Endothelial cell of umbilical vein (primary cell): ENCODE data around the gene PPP1R3F. TPM values are rescaled to one million over a fixed set of nuclear protein-coding genes. Genes with fewer than 3 reads are reported as not detected.

Experiments
- BruUV-seq: library from RNA; stranded (reverse); fragments of 400-500 nt; replicated peaks from 2 replicates; lab custom pipeline; 2021; lab: Mats Ljungman, UMichigan
- CTCF ChIA-PET: fragments of 300-600, 350-600 bp; sonication (Branson Sonifier 250); formaldehyde crosslinking; loops from one replicate; lab custom pipeline; 2021; ENCODE audit warnings: antibody characterized with exemption, inconsistent platforms; lab: Charles Lee
- POLR2A ChIA-PET: fragments of 300-600, 350-600 bp; sonication (Branson Sonifier 250); formaldehyde crosslinking; loops from one replicate; lab custom pipeline; 2021; ENCODE audit warnings: antibody characterized with exemption, inconsistent platforms; lab: Charles Lee
- DNase-seq: peaks from one replicate; pipeline ENCODE4 v3.0.0-alpha.2; 2011; ENCODE audit warnings: low read depth, low spot score
- FAIRE-seq: peaks from 2 replicates; lab custom pipeline; 2011; peaks lifted over from hg19 to GRCh38; lab: Jason Lieb, UNC
- H2AFZ ChIP-seq: 2 replicates; pipeline ENCODE4 v1.6.0; 2012; ENCODE audit warnings: low read depth, low read length, control low read depth, inconsistent platforms
- H3K27ac ChIP-seq: 2 replicates; pipeline ENCODE4 v1.5.1; 2011; ENCODE audit warnings: low read depth, mild to moderate bottlenecking, control low read depth, low read length, moderate library complexity; ENCODE audit not compliant: insufficient read depth
- H3K27me3 ChIP-seq, 2 experiments: 2 replicates each; pipeline versions ENCODE4 v1.6.0 to v1.6.1; 2011; ENCODE audit warnings: low read length in 2 of 2, mixed read lengths in 1 of 2; ENCODE audit not compliant: control insufficient read depth in 2 of 2, insufficient read depth in 2 of 2
- H3K36me3 ChIP-seq, 2 experiments: 2 replicates in 1 of 2; 3 replicates in 1 of 2; pipeline ENCODE4 v1.5.1; 2011; ENCODE audit warnings: low read length in 2 of 2, mild to moderate bottlenecking in 1 of 2, moderate library complexity in 1 of 2; ENCODE audit not compliant: control insufficient read depth in 2 of 2, insufficient read depth in 2 of 2; ENCODE audit errors: extremely low read depth in 1 of 2
- H3K4me1 ChIP-seq: 3 replicates; pipeline ENCODE4 v1.5.1; 2011; ENCODE audit warnings: mild to moderate bottlenecking, low read length; ENCODE audit not compliant: control insufficient read depth, insufficient read depth; ENCODE audit errors: extremely low read depth
- H3K4me2 ChIP-seq: 2 replicates; pipeline ENCODE4 v1.6.1; 2011; ENCODE audit warnings: low read length, control low read depth, mixed read lengths; ENCODE audit not compliant: insufficient read depth
- H3K4me3 ChIP-seq, 3 experiments: fragments of 200-600 bp in 1 of 3; sonication (generic), shearing (Covaris generic) in 1 of 3; replicated peaks in 1 of 3; 2 replicates each; pipeline ENCODE4 v1.5.1; 2011 to 2016; ENCODE audit warnings: control low read depth in 3 of 3, low read length in 3 of 3, mild to moderate bottlenecking in 2 of 3, inconsistent platforms in 1 of 3, low read depth in 1 of 3, moderate library complexity in 1 of 3; ENCODE audit not compliant: insufficient read depth in 1 of 3
- H3K79me2 ChIP-seq: 2 replicates; pipeline ENCODE4 v1.6.0; 2012; ENCODE audit warnings: low read length, inconsistent platforms; ENCODE audit not compliant: control insufficient read depth, insufficient read depth
- H3K9ac ChIP-seq: replicated peaks from 2 replicates; pipeline ENCODE3; 2011; ENCODE audit warnings: low read length, control low read depth; ENCODE audit not compliant: insufficient read depth; ENCODE audit errors: extremely low read depth
- H3K9me1 ChIP-seq: replicated peaks from 3 replicates; pipeline ENCODE4 v1.6.0; 2011; ENCODE audit warnings: mild to moderate bottlenecking, low read length; ENCODE audit not compliant: control insufficient read depth, insufficient read depth; ENCODE audit errors: extremely low read depth
- H3K9me3 ChIP-seq: replicated peaks from 2 replicates; pipeline ENCODE4 v1.5.1; 2012; ENCODE audit warnings: low read length, inconsistent platforms; ENCODE audit not compliant: control insufficient read depth, insufficient read depth
- H4K20me1 ChIP-seq: replicated peaks from 2 replicates; pipeline ENCODE3; 2011; ENCODE audit warnings: mild to moderate bottlenecking, low read length; ENCODE audit not compliant: control insufficient read depth, insufficient read depth; ENCODE audit errors: extremely low read depth
- CTCF ChIP-seq, 2 donors: IDR thresholded peaks; 1 replicate in 1 of 2; 2 replicates in 1 of 2; pipeline ENCODE4 v1.5.1; 2011; ENCODE audit warnings: low read length in 2 of 2, mild to moderate bottlenecking in 2 of 2, moderate library complexity in 2 of 2, control low read depth in 1 of 2, inconsistent platforms in 1 of 2, low read depth in 1 of 2; ENCODE audit not compliant: insufficient read depth in 1 of 2; ENCODE audit errors: extremely low read depth in 1 of 2
- EZH2 ChIP-seq: IDR thresholded peaks from 2 replicates; pipeline ENCODE4 v1.6.1; 2012; ENCODE audit warnings: borderline replicate concordance, low read depth, mild to moderate bottlenecking, moderate library complexity, low read length, inconsistent platforms; ENCODE audit not compliant: severe bottlenecking
- FOS ChIP-seq: IDR thresholded peaks from 2 replicates; pipeline ENCODE4 v1.6.1; 2011; ENCODE audit warnings: mild to moderate bottlenecking, low read length, moderate library complexity, borderline replicate concordance; ENCODE audit not compliant: insufficient read depth
- GATA2 ChIP-seq: IDR thresholded peaks from 2 replicates; pipeline ENCODE4 v1.7.0; 2011; ENCODE audit warnings: low read depth, mild to moderate bottlenecking, moderate library complexity, mixed read lengths, low read length; ENCODE audit not compliant: insufficient read length, insufficient read depth
- JUN ChIP-seq: IDR thresholded peaks from 2 replicates; pipeline ENCODE4 v1.6.1; 2011; ENCODE audit warnings: borderline replicate concordance, low read depth; ENCODE audit not compliant: insufficient read length, insufficient read depth
- MAX ChIP-seq: IDR thresholded peaks from 2 replicates; pipeline ENCODE4 v1.6.1; 2011; ENCODE audit not compliant: insufficient read depth, insufficient read length
- MYC ChIP-seq: IDR thresholded peaks from one replicate; pipeline ENCODE4 v1.6.1; 2011; ENCODE audit warnings: mild to moderate bottlenecking, low read depth, low read length
- POLR2A ChIP-seq: IDR thresholded peaks from 2 replicates; pipeline ENCODE4 v1.6.1; 2012; ENCODE audit warnings: low read depth, mild to moderate bottlenecking, control low read depth, low read length
- POLR2AphosphoS5 ChIP-seq: IDR thresholded peaks from 2 replicates; pipeline ENCODE4 v1.6.1; 2012; ENCODE audit warnings: low read depth, mild to moderate bottlenecking, control low read depth, low read length, moderate library complexity; ENCODE audit not compliant: insufficient read depth
- dilution Hi-C: fragments of 300-500 bp; cut with MboI; formaldehyde crosslinking; loops from one replicate; pipeline ENCODE4 v1.15.0; 2019; ENCODE audit warnings: low sequenced_read_pairs; ENCODE audit not compliant: extremely low pct_ligation_motif_present
- intact Hi-C: fragments of 100-400 bp; cut with micrococcal nuclease; formaldehyde crosslinking; loops from one replicate; pipeline ENCODE4 v1.10.0; 2022
- polyA plus RNA-seq, 4 experiments: library from polyadenylated mRNA; depleted of rRNA in 3 of 4; stranded (reverse) in 3 of 4; unstranded in 1 of 4; fragments of >200 nt; gene quantifications; 2 replicates each; pipeline versions ENCODE4 v1.2.1 to v1.2.3, GENCODE V29; 2011 to 2012; ENCODE audit warnings: missing spikeins in 1 of 4
- total RNA-seq: library from RNA; stranded (reverse); gene quantifications from 2 replicates; pipeline ENCODE4 v1.2.3, GENCODE V29; 2021

The PPP1R3F gene
- total and polyA plus RNA-seq, 2 donors (not counting 3 experiments of a cell fraction or from before 2014, with no cell fraction given) = 1.5 to 2.5 TPM

- no peaks in the 10 kb centered on the region for H3K36me3 ChIP-seq
- peak; percentile 2 for DNase-seq
- H3K4me3 ChIP-seq = no peak overlapping the region
- H3K27ac ChIP-seq = no peak overlapping the region
- ChIA-PET POLR2A (no interaction called here), CTCF (no interaction called here)
- H2AFZ ChIP-seq = peak overlapping the region; percentile 83
- BruUV-seq = no TSS peak
- intact Hi-C loops = no loop called here
- no peak overlapping the region for H3K9ac ChIP-seq
- no peaks in the 10 kb centered on the region for H3K9me3 ChIP-seq
- no peaks in the 10 kb centered on the region for H3K79me2 ChIP-seq
- no peaks in the 10 kb centered on the region for H3K4me1 ChIP-seq
- FAIRE-seq = no peak
- TF ChIP-seq FOS (no peak), GATA2 (no peak), CTCF (IDR thresholded peaks at IDR 0.05; ENCODE audit: extremely low read depth in 1 of 2, insufficient read depth in 1 of 2, low read depth in 1 of 2, low read length in 2 of 2) (no peak), POLR2A (no peak), JUN (no peak), MAX (no peak), EZH2 (no peak), POLR2AphosphoS5 (no peak), MYC (no peak)
- H3K9me1 ChIP-seq = no peaks in the 10 kb centered on the region
- peak overlapping the region; percentile 72 for H3K4me2 ChIP-seq
- H4K20me1 ChIP-seq = no peaks in the 10 kb centered on the region
- H3K27me3 ChIP-seq = no peaks in the 10 kb centered on the region
- dilution Hi-C loops = no loop called here
Observed at GRCh38 chrX:49308604-49309269, 39.1 kb downstream of the PPP1R3F start.
